ENCODE results near the gene CD164L2. TPM values are rescaled to one million over a fixed set of nuclear protein-coding genes. Genes with fewer than 3 reads are reported as not detected.

Gene CD164L2
- total RNA-seq, 2 donors from 2014 or later = 1.6 to 1.8 TPM

DNA sequence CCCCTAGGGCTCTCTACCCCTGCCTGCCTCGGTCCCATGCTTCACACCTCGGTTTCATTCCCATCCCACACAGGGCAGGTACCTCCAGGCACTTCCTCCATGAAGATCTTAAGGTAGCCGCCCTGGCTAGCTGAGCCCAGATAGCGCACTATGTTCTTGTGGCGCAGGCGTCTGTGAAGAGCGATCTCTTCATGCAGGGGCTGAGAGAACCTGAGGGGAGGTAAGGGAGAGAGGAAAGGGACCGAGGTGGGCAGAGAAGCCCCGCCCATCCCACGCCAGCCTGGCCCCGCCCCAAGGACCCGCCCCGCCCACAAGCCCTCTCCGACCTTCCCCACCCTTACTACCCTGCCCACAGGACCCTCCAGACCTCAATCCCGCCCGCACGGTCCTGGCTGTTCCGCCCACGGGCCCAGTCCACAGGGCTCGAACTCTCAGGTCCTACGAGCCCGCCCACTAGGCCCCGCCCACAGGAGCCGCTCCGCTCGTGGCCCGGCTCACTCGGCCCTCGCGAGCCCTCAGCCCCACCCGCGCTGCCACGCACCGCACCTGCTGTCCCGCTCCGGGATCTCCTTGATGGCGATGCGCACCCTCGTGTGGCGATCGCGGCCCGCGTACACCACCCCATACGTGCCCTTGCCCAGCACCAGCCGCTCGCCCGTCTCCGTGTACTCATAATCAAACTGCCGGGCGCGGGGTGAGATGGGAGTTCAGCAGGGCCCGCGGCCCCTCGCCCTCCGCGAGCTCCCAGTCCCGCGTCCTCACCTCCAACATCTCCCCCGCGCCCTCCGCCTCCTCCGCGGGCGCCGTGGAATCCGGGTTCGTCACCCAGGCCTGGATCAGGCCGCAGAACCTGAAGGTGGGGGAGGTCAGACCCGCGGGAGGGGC is 22.7 kb downstream of the CD164L2 start:
- Histone ChIP-seq H3K27me3 (ENCODE audit: control insufficient read depth, insufficient read depth, low read length, poor library complexity, severe bottlenecking) (peaks cover 44% of the 10 kb centered on the region), H3K4me3 (ENCODE audit: low read length) (peak overlapping the region; percentile 71), H3K4me1 (ENCODE audit: control insufficient read depth, insufficient read depth, low read length) (no peaks in the 10 kb centered on the region), H3K27ac (ENCODE audit: low read depth, low read length) (no peak overlapping the region), H3K9ac (ENCODE audit: extremely low read depth, low read length, poor library complexity, severe bottlenecking) (no peak overlapping the region), H3K9me3 (ENCODE audit: control insufficient read depth, low read length) (no peaks in the 10 kb centered on the region), H3K36me3 (ENCODE audit: control insufficient read depth, insufficient read depth, low read length) (no peaks in the 10 kb centered on the region)
- Mint-ChIP-seq H3K4me1 (peaks cover 14% of the 10 kb centered on the region), H3K27ac (no peak overlapping the region), H3K27me3 (ENCODE audit: insufficient read depth) (peaks cover 59% of the 10 kb centered on the region), H3K9me3 (no peaks in the 10 kb centered on the region), H3K36me3 (ENCODE audit: low read depth) (peaks cover 5% of the 10 kb centered on the region), H3K4me3 (peak overlapping the region; percentile 59)
- 10 to 21% methylated on average over 18 to 68 of the region's 71 CpGs for WGBS, 2 experiments (ENCODE audit: insufficient coverage in 1 of 2, insufficient read length in 1 of 2)
- peak; percentile 81 for DNase-seq
- TF ChIP-seq, protein P1, sequence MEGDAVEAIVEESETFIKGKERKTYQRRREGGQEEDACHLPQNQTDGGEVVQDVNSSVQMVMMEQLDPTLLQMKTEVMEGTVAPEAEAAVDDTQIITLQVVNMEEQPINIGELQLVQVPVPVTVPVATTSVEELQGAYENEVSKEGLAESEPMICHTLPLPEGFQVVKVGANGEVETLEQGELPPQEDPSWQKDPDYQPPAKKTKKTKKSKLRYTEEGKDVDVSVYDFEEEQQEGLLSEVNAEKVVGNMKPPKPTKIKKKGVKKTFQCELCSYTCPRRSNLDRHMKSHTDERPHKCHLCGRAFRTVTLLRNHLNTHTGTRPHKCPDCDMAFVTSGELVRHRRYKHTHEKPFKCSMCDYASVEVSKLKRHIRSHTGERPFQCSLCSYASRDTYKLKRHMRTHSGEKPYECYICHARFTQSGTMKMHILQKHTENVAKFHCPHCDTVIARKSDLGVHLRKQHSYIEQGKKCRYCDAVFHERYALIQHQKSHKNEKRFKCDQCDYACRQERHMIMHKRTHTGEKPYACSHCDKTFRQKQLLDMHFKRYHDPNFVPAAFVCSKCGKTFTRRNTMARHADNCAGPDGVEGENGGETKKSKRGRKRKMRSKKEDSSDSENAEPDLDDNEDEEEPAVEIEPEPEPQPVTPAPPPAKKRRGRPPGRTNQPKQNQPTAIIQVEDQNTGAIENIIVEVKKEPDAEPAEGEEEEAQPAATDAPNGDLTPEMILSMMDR (conservative IDR thresholded peaks at IDR 0.05) = no peak

DNA sequence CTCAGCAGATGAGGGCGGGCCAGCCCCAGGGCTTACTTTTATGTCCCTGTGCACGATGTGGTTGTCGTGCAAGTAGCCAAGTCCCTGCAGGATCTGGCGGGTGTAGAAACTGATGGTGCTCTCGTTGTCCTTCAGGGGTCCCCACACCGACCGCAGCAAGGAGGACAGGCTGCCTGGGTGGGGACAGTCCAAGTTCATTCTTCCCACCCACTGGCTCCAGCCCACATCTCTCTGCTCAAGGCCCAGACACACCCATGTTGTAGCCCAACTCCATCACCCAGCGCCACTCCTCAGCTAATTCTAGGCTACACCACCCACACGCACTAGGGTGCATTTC is 23.3 kb downstream of the CD164L2 start:
- H3K27me3 ChIP-seq (ENCODE audit: control insufficient read depth, insufficient read depth, low read length, poor library complexity, severe bottlenecking) = peaks cover 44% of the 10 kb centered on the region

GRCh38 chr1:27358928-27359313 is 24.2 kb downstream of the CD164L2 start:
- H3K4me1 ChIP-seq (ENCODE audit: control insufficient read depth, insufficient read depth, low read length) = no peaks in the 10 kb centered on the region
- DNase-seq = no peak
- no peak overlapping the region for H3K27ac ChIP-seq (ENCODE audit: low read depth, low read length)
- H3K36me3 ChIP-seq (ENCODE audit: control insufficient read depth, insufficient read depth, low read length) = no peaks in the 10 kb centered on the region
- no peak overlapping the region for H3K4me3 Mint-ChIP-seq
- no peaks in the 10 kb centered on the region for H3K9me3 ChIP-seq (ENCODE audit: control insufficient read depth, low read length)
- peaks cover 5% of the 10 kb centered on the region for H3K36me3 Mint-ChIP-seq (ENCODE audit: low read depth)
- no peak overlapping the region for H3K4me3 ChIP-seq (ENCODE audit: low read length)
- TF ChIP-seq, protein P1 (conservative IDR thresholded peaks at IDR 0.05) = no peak
- H3K9ac ChIP-seq (ENCODE audit: extremely low read depth, low read length, poor library complexity, severe bottlenecking) = no peak overlapping the region
- H3K27ac Mint-ChIP-seq = no peak overlapping the region
- H3K27me3 Mint-ChIP-seq (ENCODE audit: insufficient read depth) = peaks cover 59% of the 10 kb centered on the region
- WGBS, 2 experiments (ENCODE audit: insufficient coverage in 1 of 2, insufficient read length in 1 of 2) = 97 to 98% methylated on average over 4 to 5 of the region's 5 CpGs
- H3K27me3 ChIP-seq (ENCODE audit: control insufficient read depth, insufficient read depth, low read length, poor library complexity, severe bottlenecking) = peaks cover 44% of the 10 kb centered on the region
- H3K4me1 Mint-ChIP-seq = peaks cover 4% of the 10 kb centered on the region
- H3K9me3 Mint-ChIP-seq = no peaks in the 10 kb centered on the region

More for the DNA sequence above, 23.3 kb downstream of the CD164L2 start:
- H3K36me3 ChIP-seq (ENCODE audit: control insufficient read depth, insufficient read depth, low read length) = no peaks in the 10 kb centered on the region
- peak overlapping the region; percentile 59 for H3K4me3 Mint-ChIP-seq
- H3K4me1 ChIP-seq (ENCODE audit: control insufficient read depth, insufficient read depth, low read length) = no peaks in the 10 kb centered on the region
- peak overlapping the region; percentile 71 for H3K4me3 ChIP-seq (ENCODE audit: low read length)
- H3K27ac ChIP-seq (ENCODE audit: low read depth, low read length) = no peak overlapping the region
- TF ChIP-seq, protein P1 (conservative IDR thresholded peaks at IDR 0.05) = no peak
- H3K9me3 Mint-ChIP-seq = no peaks in the 10 kb centered on the region
- no peak overlapping the region for H3K27ac Mint-ChIP-seq
- H3K9me3 ChIP-seq (ENCODE audit: control insufficient read depth, low read length) = no peaks in the 10 kb centered on the region
- H3K36me3 Mint-ChIP-seq (ENCODE audit: low read depth) = peaks cover 5% of the 10 kb centered on the region
- peaks cover 59% of the 10 kb centered on the region for H3K27me3 Mint-ChIP-seq (ENCODE audit: insufficient read depth)
- no peak overlapping the region for H3K9ac ChIP-seq (ENCODE audit: extremely low read depth, low read length, poor library complexity, severe bottlenecking)
- no peak for DNase-seq
- 55% methylated on average over 9 of the region's 9 CpGs; no CpG with 5 or more reads in 1 of the 2 experiments for WGBS, 2 experiments (ENCODE audit: insufficient coverage in 1 of 2, insufficient read length in 1 of 2)
- H3K4me1 Mint-ChIP-seq = peaks cover 9% of the 10 kb centered on the region

All from endodermal cell (in vitro differentiated cells).